D341Med (cell line): ENCODE results near the gene CYFIP2.

ENCODE experiments used
- DNase-seq: peaks from one replicate; pipeline ENCODE4 v3.0.0; 2012; ENCODE audit warnings: low spot score

CYFIP2 gene

DNA sequence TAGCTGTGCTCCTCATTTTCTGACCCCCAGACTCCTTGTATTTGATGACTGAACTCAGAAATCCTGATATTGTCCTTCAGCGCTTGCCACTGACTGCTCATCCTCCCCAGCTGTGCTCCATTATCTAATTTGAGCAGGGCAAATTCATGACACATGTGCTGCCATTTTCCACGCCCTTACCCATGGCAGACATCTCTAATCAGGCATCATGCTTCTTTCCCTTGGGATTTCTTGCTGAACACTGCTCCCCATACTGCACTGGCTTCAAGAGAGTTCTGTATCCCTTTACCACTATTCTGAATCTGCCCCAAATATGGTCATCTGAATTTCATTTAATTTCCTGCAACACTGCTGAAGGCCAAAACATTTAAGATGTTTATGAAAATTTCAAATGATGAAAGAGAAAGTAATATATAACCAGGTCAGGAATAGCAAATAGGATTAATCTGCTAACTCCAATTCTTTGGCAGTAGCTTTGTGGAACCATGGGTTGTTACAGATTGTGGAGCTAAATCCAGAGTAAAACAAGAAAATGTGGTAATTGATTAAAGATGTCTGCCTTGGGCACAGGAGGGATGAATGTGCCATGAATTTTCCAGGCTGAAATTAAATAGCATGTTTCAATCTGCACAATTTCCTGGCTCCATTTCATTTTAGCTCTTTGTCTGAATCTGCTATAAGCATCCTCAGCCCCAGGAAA is 93.6 kb downstream of the CYFIP2 start:
- DNase-seq: no peak

DNA sequence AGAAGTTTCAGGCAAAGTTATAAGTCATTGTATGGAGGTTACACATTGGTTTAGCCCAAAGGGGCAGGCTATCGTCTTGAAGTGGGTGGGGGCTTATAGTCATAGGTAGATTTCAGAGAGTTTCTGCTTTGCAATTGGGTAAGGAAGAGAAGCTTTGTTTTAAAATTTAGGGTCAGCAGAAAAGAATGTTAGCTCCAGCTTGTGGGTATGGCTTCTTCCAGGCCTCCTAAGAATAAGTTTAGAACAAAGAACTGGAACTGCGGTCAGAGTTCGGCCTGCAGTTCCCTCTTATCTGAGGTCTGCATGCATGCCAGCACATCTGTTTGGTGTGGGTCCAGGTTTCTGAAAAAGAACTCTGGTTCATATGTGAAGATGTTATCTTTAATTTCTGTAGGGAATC is 96.1 kb downstream of the CYFIP2 start:
- DNase-seq: no peak

DNA sequence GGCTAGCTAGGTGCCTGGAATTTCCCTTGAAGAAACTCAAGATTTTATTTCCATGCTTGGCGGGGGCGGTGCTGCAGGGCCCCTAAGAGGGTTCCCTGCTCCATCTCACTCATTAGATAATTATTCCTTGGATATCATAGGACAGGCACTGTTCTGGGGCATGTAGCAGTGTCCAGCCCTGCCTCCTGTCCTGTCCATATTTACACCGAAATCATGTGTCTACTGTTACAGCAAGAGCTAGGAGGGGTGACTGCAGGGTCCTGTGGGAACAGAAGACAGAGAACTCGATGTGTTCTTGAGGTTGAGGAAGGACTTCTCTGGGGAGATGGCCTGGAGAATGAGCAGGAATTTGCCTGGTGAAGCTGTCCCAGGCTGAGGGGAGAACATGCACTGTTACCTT is 96.6 kb downstream of the CYFIP2 start:
- DNase-seq: no peak

DNA sequence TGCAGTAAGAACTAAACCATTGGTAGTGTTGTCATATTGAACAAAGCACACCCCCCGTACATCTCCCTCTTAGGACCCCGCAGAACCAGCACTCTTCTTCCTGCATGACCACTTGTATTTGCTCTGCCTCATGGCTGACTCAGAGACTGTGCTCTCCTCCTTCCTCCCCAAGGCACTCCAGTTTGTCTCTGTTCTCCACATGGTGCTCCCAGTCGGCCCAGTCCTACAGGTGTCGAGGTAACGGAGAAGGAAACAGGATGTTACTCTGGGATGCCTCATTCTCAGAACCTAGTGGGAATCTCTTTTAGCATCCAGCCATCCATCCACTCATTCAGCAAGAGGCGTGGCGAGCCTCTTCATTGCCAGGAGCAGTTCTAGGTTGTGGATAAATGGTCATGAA is 97.1 kb downstream of the CYFIP2 start:
- no peak for DNase-seq

DNA sequence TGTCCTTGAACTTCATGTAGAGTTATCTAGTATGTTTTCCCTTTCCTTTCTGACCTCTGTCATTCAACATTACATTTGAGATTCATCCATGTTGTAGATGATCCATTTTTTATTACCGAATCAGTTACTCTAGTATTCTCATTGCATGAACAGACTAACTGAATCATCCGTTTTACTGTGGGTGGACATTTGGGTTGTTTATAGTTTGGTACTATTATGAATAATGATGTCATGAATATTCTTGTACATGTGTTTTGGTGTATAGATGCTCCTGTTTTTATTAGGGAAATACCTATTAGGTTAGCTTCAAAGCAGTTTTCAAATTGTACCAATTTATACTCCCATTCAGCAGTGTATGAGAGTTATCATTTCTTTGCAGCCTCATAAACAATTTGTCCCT is 99.8 kb downstream of the CYFIP2 start:
- DNase-seq: no peak

DNA sequence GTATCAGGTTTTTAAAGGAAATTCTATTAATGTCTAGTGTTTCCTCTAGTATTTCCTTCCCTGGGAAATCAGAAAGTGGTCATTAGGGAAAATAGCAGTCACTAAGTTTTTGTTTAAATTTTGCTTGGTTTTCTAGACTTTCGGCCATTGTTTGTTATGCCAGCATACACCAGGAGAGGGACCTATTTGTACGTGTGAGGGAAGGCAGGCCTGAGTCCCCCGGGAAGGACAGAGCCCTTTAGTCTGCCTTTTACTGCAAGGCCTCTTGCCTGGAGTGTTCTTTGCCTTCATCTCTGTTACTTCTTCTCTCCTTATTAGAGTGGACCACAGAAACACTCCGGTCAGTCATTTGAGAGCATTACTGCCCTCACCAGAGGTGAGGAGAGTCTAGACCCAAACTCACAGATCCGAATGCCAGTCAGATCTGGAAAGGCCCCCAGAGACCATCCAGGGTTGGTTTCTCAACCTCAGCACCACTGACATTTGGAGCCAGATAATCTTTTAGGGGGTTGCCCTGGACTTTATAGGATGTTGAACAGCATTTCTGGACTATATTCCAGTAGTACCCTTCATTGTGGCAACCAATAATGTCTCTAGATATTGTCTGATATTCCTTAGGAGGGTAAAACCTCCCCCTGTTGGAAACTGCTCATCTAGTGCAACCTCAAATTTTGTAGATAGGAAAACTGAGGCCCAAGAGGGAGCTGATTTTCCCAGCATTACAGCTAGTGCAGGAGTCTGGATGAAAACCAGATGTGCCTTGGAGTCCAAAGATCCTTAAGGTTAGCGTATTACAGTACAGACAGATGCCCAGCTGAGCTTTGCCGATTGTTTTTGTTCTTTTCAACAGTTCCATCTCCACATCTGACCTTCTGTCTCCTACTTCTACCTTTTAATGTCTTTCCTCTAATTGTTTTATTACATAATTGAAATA is 101.1 kb downstream of the CYFIP2 start:
- DNase-seq: peak; percentile 50

DNA sequence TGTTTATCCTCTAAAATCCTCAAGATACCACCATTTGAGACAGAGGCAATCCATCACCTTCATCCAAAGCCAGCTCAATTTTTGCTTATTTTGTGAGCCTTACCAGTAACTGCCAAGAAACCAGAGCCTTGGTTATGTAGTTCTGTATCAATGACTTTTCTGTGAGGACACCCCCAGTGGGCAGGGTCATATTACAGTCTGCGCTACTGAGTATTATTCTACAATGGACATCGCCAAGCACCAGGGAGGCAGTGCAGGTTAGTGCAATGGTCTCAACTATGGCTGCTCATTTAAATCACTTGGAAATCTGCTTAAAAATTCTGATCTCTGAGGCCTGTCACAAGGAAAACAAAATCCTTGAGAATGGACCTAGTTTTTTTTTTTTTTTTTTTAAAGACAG is 103.6 kb downstream of the CYFIP2 start:
- no peak for DNase-seq

DNA sequence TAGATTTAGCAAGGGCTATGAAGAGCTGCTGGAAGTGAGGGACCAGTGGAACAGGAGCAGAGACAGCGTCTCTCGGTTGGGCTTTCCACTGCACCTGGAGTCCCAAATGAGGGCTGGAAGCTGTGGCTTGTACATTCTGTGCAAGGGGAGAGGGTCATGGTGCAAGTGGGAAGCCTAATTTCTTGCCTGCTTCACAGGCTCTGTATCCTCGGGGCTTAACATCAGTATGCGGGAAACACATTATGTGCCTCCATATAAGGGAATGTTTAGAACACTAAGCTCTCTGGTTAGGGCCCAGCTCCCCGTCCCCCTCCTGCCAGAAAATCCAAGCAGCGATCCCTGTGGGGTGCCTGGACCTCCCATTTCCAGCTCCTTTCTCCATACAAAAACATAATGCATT is 105.0 kb downstream of the CYFIP2 start:
- no peak for DNase-seq

DNA sequence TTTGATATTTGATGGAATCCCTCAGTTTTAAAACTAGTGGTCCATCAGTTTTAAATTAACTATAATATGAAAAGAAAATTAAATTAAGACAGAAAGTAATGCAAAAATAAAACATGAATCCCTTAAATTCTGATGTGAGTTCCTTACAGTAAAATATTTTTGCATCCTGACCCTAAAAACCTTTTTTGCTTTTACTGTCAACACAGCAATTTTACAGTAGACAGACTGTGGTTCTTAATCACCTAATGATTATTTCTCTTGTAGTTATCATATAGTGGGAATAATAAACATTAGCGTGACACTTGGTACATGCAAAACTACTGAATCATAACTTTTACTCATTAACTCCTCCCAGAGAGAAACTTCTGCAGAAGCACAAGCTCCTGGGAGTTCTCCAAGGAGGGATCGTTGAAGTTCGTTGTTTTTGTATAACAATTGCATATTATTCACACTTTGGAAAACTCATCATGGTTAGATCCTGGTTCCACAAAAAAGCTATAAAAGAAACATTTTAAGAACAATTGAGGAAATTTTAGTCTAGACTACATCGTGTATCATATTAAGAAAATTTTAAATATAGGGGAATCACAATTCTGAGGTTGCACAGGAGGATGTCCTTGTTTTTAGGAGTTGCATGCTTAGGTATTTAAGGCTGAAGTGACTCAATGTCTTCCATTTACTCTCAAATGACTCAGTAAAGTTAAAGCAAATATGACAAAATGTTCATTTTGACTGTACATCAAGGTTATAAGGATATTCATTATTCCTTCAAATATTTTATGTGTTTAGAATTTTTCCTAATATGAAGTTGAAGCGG is 105.9 kb downstream of the CYFIP2 start:
- DNase-seq: no peak

DNA sequence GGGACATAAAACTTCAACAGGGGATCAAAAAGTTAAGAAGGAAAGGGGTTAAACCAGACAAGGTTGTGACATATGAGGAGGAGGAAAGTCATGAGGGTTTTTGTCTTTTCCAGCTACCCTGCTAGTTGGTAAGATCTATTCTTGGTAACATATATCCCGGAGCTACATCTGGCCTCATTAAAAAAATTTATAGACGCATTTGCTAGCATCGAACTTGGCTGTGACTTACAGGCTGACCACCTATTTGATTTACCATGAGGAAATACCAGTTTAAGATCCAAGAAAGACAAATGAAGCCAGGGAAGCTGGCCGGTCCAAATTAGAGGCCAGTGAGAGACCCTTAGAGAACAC is 106.5 kb downstream of the CYFIP2 start:
- DNase-seq: no peak

DNA sequence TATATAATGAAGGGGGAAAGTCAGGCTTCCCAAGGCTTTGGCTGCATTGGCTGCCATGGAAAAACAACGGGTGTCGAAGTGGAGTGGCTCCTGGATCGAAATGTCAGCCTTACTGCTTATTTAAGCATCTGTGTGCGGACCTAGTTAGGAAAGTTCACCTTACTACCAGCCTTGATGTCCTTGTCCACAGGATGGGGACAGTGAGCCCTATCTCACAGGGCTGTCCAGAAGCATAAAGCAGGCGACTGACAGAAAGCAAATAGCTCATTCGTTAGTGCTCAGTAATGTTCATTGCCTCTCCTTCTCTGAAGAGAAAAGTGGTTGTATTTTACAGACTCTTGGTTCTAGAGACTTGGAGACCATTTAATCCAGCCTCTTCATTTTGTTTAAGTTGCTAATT is 112.6 kb downstream of the CYFIP2 start:
- no peak for DNase-seq

DNA sequence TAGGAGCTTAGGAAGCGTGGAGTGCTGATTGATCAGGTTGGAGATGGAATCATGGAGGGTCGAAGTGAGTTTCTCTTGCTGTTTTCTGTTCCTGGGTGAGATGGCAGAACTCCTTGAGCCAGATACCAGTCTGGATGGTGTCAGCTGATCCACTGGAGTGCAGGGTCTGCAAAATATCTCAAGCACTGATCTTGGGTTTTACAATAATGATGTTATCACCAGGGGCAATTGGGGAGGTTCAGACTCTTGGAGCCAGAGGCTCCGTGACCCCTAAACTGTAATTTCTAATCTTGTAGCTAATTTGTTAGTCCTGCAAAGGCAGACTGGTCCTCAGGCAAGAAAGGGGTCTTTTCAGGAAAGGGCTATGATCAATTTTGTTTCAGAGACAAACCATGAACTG is 114.1 kb downstream of the CYFIP2 start:
- no peak for DNase-seq

DNA sequence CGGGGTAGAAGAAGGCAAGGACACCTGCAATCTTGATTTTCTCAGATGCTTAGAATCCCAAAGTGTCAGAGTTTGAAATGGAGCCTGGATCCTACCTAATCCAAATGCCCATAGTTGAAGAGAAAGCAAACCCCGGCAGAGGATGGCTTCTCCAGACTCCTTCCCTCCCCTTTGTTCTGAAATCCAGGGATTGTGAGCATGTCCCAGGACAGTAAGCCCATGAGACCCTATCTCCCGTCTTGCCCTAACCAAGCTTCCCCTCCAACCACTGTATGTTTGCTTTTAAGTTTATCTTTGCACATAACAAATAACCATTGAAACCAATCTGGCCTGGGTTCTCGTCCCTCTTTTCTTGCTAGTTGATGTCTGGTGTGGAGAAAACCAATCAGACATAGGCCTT is 115.8 kb downstream of the CYFIP2 start:
- no peak for DNase-seq

DNA sequence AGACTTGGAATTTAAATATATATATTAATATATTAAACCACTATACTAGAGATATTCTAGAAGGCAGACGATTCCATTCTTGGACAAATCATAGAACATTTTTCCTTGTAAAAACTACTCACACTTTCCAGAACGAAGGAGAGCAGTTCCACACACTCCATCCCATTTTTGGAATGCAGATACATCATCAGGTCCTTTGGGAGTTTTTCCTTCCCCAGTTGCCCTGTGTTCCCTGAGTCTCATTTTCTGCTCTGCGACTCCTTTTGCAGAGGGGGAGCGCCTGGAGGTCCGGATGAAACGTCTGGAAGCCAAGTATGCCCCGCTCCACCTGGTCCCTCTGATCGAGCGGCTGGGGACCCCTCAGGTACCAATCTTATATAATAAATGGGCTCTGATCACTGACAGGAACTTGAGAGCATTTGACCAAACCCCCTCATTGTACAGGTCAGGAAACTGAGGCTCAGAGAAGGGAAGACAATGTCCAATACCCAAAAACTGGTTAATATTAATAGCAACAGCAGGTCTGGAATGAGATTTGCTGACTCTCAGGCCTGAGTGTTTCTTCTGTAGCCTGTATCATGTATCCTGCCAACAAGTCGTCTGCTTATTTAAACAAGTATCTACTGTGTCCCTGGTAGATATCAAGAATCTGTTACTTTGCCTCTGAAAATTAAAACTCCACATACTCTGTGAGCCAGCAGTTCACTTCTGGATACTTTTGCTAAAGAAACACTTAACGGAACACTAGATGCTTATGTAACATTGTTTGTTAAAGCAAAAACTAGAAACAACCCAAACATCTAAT is 117.3 kb downstream of the CYFIP2 start:
- no peak for DNase-seq

DNA sequence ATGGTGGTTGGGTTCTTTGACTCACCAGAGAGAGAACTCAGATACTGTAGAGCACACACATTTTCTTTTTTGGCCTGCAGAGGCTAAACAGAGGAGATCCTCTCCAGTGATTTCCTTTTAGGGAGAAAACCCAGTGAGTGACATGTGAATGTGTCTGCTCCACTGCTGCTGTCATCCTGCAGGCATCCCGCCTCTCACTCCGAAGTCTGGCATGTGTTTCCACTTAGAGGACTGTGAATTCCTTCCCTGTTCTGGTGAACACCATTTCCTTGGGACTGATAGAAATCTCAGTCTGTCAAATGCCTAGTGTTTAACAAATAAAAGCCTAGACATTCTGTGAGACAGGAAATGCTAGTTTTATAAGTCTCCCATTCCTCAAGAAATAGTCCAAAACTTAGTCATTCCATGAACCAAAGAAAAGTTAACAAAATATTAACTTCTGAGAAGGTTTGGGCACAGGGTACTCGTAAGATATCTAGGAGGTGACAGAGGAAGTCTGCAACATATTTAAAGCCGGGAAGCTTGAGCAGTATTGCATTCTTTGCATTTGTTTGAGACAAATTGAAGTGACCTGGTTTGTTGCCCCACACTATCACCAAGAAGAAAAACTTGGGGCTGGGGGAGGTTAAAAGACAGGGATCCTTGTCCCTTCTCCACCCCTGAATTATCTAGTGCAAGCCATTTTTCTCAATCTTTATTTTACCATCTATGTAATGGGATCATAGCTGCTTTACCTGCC is 119.2 kb downstream of the CYFIP2 start:
- DNase-seq: no peak

DNA sequence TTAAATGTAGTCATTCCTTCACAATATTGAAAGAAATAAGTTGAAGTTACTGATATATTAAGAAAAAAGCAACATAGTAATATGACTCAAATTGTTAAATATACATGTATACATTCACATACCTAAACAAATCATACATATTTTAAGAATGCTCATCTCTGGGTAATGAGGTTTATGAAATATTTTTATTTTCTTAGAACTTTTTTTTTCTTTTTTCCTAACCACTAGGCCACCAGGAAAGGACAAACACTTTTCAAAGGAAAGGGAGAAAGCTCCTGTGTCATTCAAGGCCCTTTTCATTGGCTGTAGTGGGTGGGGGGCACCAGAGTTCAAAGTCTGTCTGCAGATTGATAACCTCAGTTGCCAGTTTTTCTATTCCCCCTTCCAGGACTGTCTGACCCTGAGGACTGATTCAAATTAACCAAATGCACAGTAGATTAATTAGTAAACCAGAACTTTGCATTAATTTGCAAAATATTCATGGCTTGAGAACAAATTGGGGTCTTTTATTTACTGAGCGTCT is 121.2 kb downstream of the CYFIP2 start:
- no peak for DNase-seq

DNA sequence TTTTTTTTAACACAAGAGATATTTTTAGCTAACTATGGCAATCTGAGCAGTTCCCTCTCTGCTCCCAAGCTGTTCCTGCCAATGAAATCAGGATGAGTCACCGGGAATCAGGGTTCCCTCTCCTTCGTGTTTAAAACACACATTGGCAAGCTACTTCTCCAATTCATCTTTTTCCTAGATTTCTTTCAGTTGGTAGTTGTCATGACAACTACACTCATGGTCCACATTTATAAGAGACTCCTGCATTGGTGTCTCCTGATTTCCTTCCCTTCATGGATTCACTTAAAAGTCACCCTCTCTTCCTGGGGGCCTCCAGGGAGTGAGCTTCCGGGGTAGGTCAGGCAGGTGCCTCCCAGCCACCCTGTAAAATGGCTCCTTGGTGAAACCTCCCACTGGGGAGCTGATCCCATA is 121.8 kb downstream of the CYFIP2 start:
- no peak for DNase-seq

DNA sequence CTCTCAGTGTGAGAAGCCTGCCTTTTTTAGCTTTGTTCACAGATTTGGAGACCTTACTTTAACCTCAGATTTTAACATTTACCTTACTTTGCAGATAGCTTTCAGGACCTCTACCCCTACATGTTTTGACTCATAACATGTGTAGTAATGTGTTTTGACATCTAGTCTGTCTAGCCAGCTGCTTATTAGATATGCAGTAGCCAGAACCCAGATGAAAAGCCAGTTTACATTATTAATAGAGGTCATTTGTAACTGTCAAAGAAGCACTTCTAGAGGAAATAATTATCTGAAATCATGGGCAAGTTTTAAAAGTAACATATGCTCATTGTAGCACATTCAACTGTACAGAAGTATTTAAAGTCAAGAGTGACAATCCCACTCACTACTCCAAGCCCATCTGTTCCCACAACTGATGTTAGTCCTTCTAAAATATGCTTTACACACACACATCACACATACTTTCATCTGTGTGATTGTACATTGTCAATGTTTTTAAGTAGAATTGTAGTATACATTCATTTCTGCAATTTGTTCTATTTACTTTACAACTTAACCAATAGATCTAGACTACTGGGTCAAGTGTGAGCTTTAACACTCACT is 122.3 kb downstream of the CYFIP2 start:
- DNase-seq: no peak

DNA sequence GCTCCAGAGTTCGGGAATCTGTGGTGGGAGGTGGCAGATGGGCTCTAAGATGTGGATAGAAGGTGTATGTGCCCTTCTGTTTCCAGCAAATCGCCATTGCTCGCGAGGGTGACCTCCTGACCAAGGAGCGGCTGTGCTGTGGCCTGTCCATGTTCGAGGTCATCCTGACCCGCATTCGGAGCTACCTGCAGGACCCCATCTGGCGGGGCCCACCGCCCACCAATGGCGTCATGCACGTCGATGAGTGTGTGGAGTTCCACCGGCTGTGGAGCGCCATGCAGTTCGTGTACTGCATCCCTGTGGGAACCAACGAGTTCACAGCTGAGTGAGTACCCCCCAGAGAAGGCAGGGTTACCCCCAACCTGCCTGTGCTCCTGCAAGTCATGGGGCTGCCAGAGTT is 123.2 kb downstream of the CYFIP2 start:
- no peak for DNase-seq

DNA sequence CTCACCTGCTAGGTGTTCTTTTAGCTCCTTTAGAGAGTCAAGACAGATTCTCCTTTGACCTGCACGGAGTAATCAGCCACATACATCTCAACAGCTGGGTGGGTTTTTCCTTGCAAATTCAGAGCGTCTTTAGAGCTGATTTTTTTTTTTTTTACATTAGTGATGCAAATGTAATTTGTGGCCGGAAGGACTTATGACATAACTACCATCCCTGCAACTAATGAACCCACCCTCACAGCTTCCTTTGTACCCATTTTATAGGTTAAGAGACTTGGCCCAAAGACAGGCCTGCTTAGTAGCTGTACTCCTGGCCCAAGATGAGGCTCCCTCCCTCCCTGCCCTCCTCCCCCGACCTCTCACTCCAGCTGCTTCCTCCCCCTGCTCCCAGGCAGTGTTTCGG is 124.2 kb downstream of the CYFIP2 start:
- no peak for DNase-seq
